K562 (cell line): ENCODE measurements around the gene CAPN8. TPM values are rescaled to one million over a fixed set of nuclear protein-coding genes. Genes with fewer than 3 reads are reported as not detected.
A peak's percentile ranks its signal among the peaks of the same experiment; 100 is the strongest.

ENCODE experiments used
- CBX8 ChIP-seq: fragments of 200-600 bp; sonication (generic); IDR thresholded peaks from 2 replicates; pipeline ENCODE4 v1.6.1; 2012; ENCODE audit warnings: borderline replicate concordance, mixed run types, low read depth, mild to moderate bottlenecking, moderate library complexity, mixed read lengths, low read length, control low read depth, inconsistent platforms; ENCODE audit not compliant: poor library complexity, severe bottlenecking; ENCODE audit errors: extremely low read depth
- DMBX1 ChIP-seq: fragments of 250-450 bp; sonication (Bioruptor Pico); IDR thresholded peaks from 2 replicates; pipeline ENCODE4 v1.8.0; 2022; ENCODE audit warnings: inconsistent platforms, mild to moderate bottlenecking, moderate library complexity, borderline replicate concordance
- ESRRA ChIP-seq: fragments of 450-650 bp; IDR thresholded peaks from 2 replicates; pipeline ENCODE4 v1.6.1; 2014; ENCODE audit warnings: low read depth, mild to moderate bottlenecking, moderate library complexity, borderline replicate concordance
- FOXA1 ChIP-seq: fragments of 450-650 bp; IDR thresholded peaks from 2 replicates; pipeline ENCODE4 v1.6.1; 2016; ENCODE audit warnings: mild to moderate bottlenecking, borderline replicate concordance
- FOXJ2 ChIP-seq: fragments of 200-800 bp; sonication (Bioruptor generic); IDR thresholded peaks from 2 replicates; pipeline ENCODE4 v1.6.1; 2016; ENCODE audit warnings: missing genetic modification characterization, missing compliant biosample characterization
- HDAC6 ChIP-seq: IDR thresholded peaks from 2 replicates; pipeline ENCODE4 v1.6.1; 2012; ENCODE audit warnings: low read depth, mild to moderate bottlenecking, control low read depth, inconsistent platforms, low read length, moderate library complexity
- HES1 ChIP-seq: fragments of 450-650 bp; IDR thresholded peaks from 2 replicates; pipeline ENCODE4 v1.6.1; 2016; ENCODE audit warnings: low read depth, mild to moderate bottlenecking, moderate library complexity
- KDM1A ChIP-seq, 2 experiments: fragments of 450-650 bp; IDR thresholded peaks; 2 replicates each; pipeline ENCODE4 v1.6.1; 2016; ENCODE audit warnings: mild to moderate bottlenecking in 2 of 2
- MYNN ChIP-seq, 2 experiments: sonication (generic); formaldehyde crosslinking in 1 of 2; IDR thresholded peaks; 2 replicates each; pipeline versions ENCODE4 v1.5.0 to v1.6.1; 2016 to 2020; ENCODE audit warnings: antibody characterized with exemption in 1 of 2, missing genetic modification reagents in 1 of 2
- POLR3A ChIP-seq: IDR thresholded peaks from 2 replicates; pipeline ENCODE4 v1.6.1; 2011; ENCODE audit warnings: borderline replicate concordance, mild to moderate bottlenecking, moderate library complexity; ENCODE audit not compliant: insufficient read length, insufficient read depth; ENCODE audit errors: extremely low read depth
- RCOR1 ChIP-seq, 2 experiments: IDR thresholded peaks; 2 replicates each; pipeline ENCODE4 v1.6.1; 2012; ENCODE audit warnings: low read depth in 2 of 2, low read length in 2 of 2, borderline replicate concordance in 1 of 2, improper control_type of control experiment in 1 of 2
- RFX5 ChIP-seq: IDR thresholded peaks from 2 replicates; pipeline ENCODE4 v1.6.1; 2011; ENCODE audit warnings: low read depth, mild to moderate bottlenecking, improper control_type of control experiment, low read length
- SOX6 ChIP-seq: fragments of 450-650 bp; IDR thresholded peaks from 2 replicates; pipeline ENCODE4 v1.6.1; 2014; ENCODE audit warnings: mild to moderate bottlenecking
- USF1 ChIP-seq: sonication (generic); formaldehyde crosslinking; IDR thresholded peaks from 2 replicates; pipeline ENCODE4 v1.9.0; 2022; ENCODE audit warnings: mild to moderate bottlenecking, missing genetic modification reagents
- ZBTB2 ChIP-seq: fragments of 450-650 bp; IDR thresholded peaks from 2 replicates; pipeline ENCODE4 v1.6.1; 2016; ENCODE audit warnings: antibody characterized with exemption
- ZBTB43 ChIP-seq: sonication (generic); formaldehyde crosslinking; IDR thresholded peaks from 2 replicates; pipeline ENCODE4 v1.8.0; 2023; ENCODE audit warnings: mild to moderate bottlenecking, missing genetic modification reagents
- ZFP1 ChIP-seq: fragments of 450-650 bp; formaldehyde crosslinking; IDR thresholded peaks from 2 replicates; pipeline ENCODE4 v1.4.0; 2020; ENCODE audit warnings: mild to moderate bottlenecking, mixed read lengths
- ZNF174 ChIP-seq: fragments of 250-450 bp; sonication (Bioruptor Pico); IDR thresholded peaks from 2 replicates; pipeline ENCODE4 v1.4.0; 2020; ENCODE audit warnings: mild to moderate bottlenecking
- ZNF224 ChIP-seq: sonication (generic); formaldehyde crosslinking; IDR thresholded peaks from 2 replicates; pipeline ENCODE4 v1.8.0; 2022; ENCODE audit warnings: mild to moderate bottlenecking, missing genetic modification reagents
- ZNF23 ChIP-seq: fragments of 250-450 bp; sonication (Bioruptor Pico); IDR thresholded peaks from 2 replicates; pipeline ENCODE4 v1.4.0; 2020; ENCODE audit warnings: mild to moderate bottlenecking
- ZNF280A ChIP-seq: fragments of 450-650 bp; IDR thresholded peaks from 2 replicates; pipeline ENCODE4 v1.6.1; 2018; ENCODE audit warnings: mild to moderate bottlenecking, low read depth; ENCODE audit not compliant: partially characterized antibody
- polyA plus RNA-seq, 8 experiments: library from polyadenylated mRNA; depleted of rRNA in 4 of 8; stranded (reverse) in 5 of 8; unstranded in 3 of 8; fragments of >200 nt; fragmentation: Nextera tagmentation in 2 of 8; fragmentation: Illumina TruSeq in 1 of 8; extraction: Ambion mirVana in 2 of 8; extraction: Trizol in 1 of 8; gene quantifications; 2 replicates each; pipeline versions ENCODE4 v1.2.1 to v1.2.3, GENCODE V29; 2011 to 2014; ENCODE audit warnings: inconsistent platforms in 1 of 8, missing spikeins in 1 of 8
- total RNA-seq, 7 experiments: library from RNA; depleted of rRNA in 6 of 7; stranded (reverse); fragments of >200 nt in 6 of 7; fragmentation: Illumina TruSeq in 2 of 7; extraction: Trizol in 2 of 7; gene quantifications; 2 replicates each; pipeline versions ENCODE4 v1.2.1 to v1.2.3, GENCODE V29; 2011 to 2021; ENCODE audit warnings: low replicate concordance in 1 of 7

Gene CAPN8
- total and polyA plus RNA-seq, 9 of the 15 experiments (the other 6 are each of a cell fraction or from before 2014, with no cell fraction given), result 0.06 TPM; not detected in 8

- TF ChIP-seq ZBTB43 (no peak), FOXJ2 (tag) (no peak), USF1 (CRISPR knock-in tag) (no peak), FOXA1 (no peak), ZNF280A (no peak), ZFP1 (CRISPR knock-in tag) (no peak), ZNF174 (CRISPR knock-in tag) (no peak), KDM1A (IDR thresholded peaks at IDR 0.05) (no peak), DMBX1 (CRISPR knock-in tag) (no peak), RFX5 (no peak), RCOR1 (IDR thresholded peaks at IDR 0.05; ENCODE audit: borderline replicate concordance in 1 of 2, low read depth in 2 of 2, low read length in 2 of 2) (peak in 1 of 2 experiments; percentile 52; a peak in 1 of 4 replicates), HES1 (no peak), CBX8 (no peak), MYNN (IDR thresholded peaks at IDR 0.05) (no peak), MYNN (CRISPR knock-in tag; IDR thresholded peaks at IDR 0.05) (no peak), ESRRA (no peak), ZNF23 (CRISPR knock-in tag) (no peak), POLR3A (no peak), SOX6 (no peak), ZNF224 (CRISPR knock-in tag) (no peak), HDAC6 (no peak), ZBTB2 (no peak)
Measured at GRCh38 chr1:223700942-223701637, 35.6 kb upstream of the CAPN8 start (continued).
